Thyroid gland (tissue), 4 donors: ENCODE results near the gene CCM2. TPM values are rescaled to one million over a fixed set of nuclear protein-coding genes. Genes with fewer than 3 reads are reported as not detected.

Experiments used
- DNase-seq, 2 donors: peaks; one replicate each; pipeline ENCODE4 v3.0.0-alpha.2; 2019
- H3K27ac ChIP-seq, 3 donors: fragments of 200-600 bp; sonication (generic); 1 replicate in 2 of 3; 2 replicates in 1 of 3; pipeline ENCODE4 v1.5.1; 2016 to 2019; ENCODE audit warnings: mild to moderate bottlenecking in 1 of 3, moderate library complexity in 1 of 3
- H3K27me3 ChIP-seq: fragments of 200-600 bp; sonication (generic); one replicate; pipeline ENCODE4 v1.5.1; 2019
- H3K36me3 ChIP-seq, 2 donors: fragments of 200-600 bp; sonication (generic); one replicate each; pipeline ENCODE4 v1.5.1; 2016 to 2019
- H3K4me1 ChIP-seq, 2 donors: fragments of 200-600 bp; sonication (generic); one replicate each; pipeline ENCODE4 v1.5.1; 2017 to 2019
- H3K4me3 ChIP-seq, 3 donors: fragments of 200-600 bp; sonication (generic); replicated peaks in 1 of 3; 1 replicate in 2 of 3; 2 replicates in 1 of 3; pipeline ENCODE4 v1.5.1; 2016; ENCODE audit warnings: mild to moderate bottlenecking in 1 of 3
- H3K9me3 ChIP-seq: fragments of 200-600 bp; sonication (generic); one replicate; pipeline ENCODE4 v1.5.1; 2017
- CTCF ChIP-seq, 6 experiments: fragments of 200-600 bp in 3 of 6; fragments of 450-650 bp in 3 of 6; sonication (generic) in 3 of 6; IDR thresholded peaks; one replicate each; pipeline ENCODE4 v1.5.1; 2016 to 2019; ENCODE audit warnings: antibody characterized with exemption in 6 of 6, mild to moderate bottlenecking in 2 of 6, inconsistent platforms in 1 of 6, moderate library complexity in 1 of 6
- POLR2A ChIP-seq, 2 donors: fragments of 450-650 bp; IDR thresholded peaks; one replicate each; pipeline ENCODE4 v1.6.1; 2017; ENCODE audit warnings: antibody characterized with exemption in 2 of 2, mild to moderate bottlenecking in 2 of 2, moderate library complexity in 1 of 2
- WGBS, 2 donors: methylation state at CpG; one replicate each; pipeline ENCODE4 v1.1.5; 2017; 5-methylcytosine and 5-hydroxymethylcytosine counted together
- intact Hi-C: fragments of 100-400 bp; cut with DNase I; formaldehyde crosslinking; loops from one replicate; pipeline ENCODE4 v1.15.1; 2023
- total RNA-seq, 4 donors: library from RNA; depleted of rRNA; stranded (reverse); fragments of >200 nt; gene quantifications; one replicate each; pipeline ENCODE4 v1.2.3, GENCODE V29; 2016

The CCM2 gene
- total RNA-seq, 4 donors from 2014 or later: 19.4 to 29.2 (median 24.3) TPM

- TF ChIP-seq POLR2A (IDR thresholded peaks at IDR 0.05) (no peak), CTCF (IDR thresholded peaks at IDR 0.05) (no peak)
- H3K4me3 ChIP-seq: no peak overlapping the region
- no peak overlapping the region for H3K27ac ChIP-seq
- no peak for DNase-seq
- H3K4me1 ChIP-seq: no peaks in the 10 kb centered on the region
- no peaks in the 10 kb centered on the region for H3K27me3 ChIP-seq
- 84 to 93% methylated on average over 11 to 13 of the region's 13 CpGs for WGBS, 2 donors
- intact Hi-C loops: no loop called here
- H3K9me3 ChIP-seq: no peaks in the 10 kb centered on the region
- H3K36me3 ChIP-seq: peaks cover 41 to 49% of the 10 kb centered on the region in 2 donors
Observed at GRCh38 chr7:45072131-45073030, 72.4 kb downstream of the CCM2 start.

GRCh38 chr7:45073031-45073785, 73.2 kb downstream of the CCM2 start:
- Histone ChIP-seq H3K27ac (no peak overlapping the region), H3K27me3 (no peaks in the 10 kb centered on the region), H3K36me3 (peaks cover 41 to 49% of the 10 kb centered on the region in 2 donors), H3K4me1 (no peaks in the 10 kb centered on the region), H3K4me3 (no peak overlapping the region), H3K9me3 (no peaks in the 10 kb centered on the region)
- DNase-seq: no peak
- 87 to 90% methylated on average over 11 to 17 of the region's 17 CpGs for WGBS, 2 donors
- no peak for TF ChIP-seq POLR2A (IDR thresholded peaks at IDR 0.05)
- intact Hi-C loops: no loop called here

- H3K36me3 ChIP-seq: peaks cover 41 to 49% of the 10 kb centered on the region in 2 donors
- TF ChIP-seq POLR2A (IDR thresholded peaks at IDR 0.05) (no peak), CTCF (IDR thresholded peaks at IDR 0.05) (no peak)
- no peaks in the 10 kb centered on the region for H3K9me3 ChIP-seq
- intact Hi-C loops: no loop called here
- no peak for DNase-seq
- H3K27ac ChIP-seq: no peak overlapping the region
- H3K27me3 ChIP-seq: no peaks in the 10 kb centered on the region
- no peak overlapping the region for H3K4me3 ChIP-seq
- no peaks in the 10 kb centered on the region for H3K4me1 ChIP-seq
- WGBS, 2 donors: 92 to 94% methylated on average over 13 to 14 of the region's 15 CpGs
Observed at GRCh38 chr7:45073786-45074527, 74.0 kb downstream of the CCM2 start.

- TF ChIP-seq CTCF (IDR thresholded peaks at IDR 0.05) (no peak), POLR2A (IDR thresholded peaks at IDR 0.05) (no peak)
- WGBS, 2 donors: 90 to 91% methylated on average over 15 to 16 of the region's 16 CpGs
- no peaks in the 10 kb centered on the region for H3K4me1 ChIP-seq
- no peak overlapping the region for H3K27ac ChIP-seq
- DNase-seq: no peak
- no peaks in the 10 kb centered on the region for H3K27me3 ChIP-seq
- no peaks in the 10 kb centered on the region for H3K9me3 ChIP-seq
- no peak overlapping the region for H3K4me3 ChIP-seq
- intact Hi-C loops: no loop called here
- peaks cover 41 to 49% of the 10 kb centered on the region in 2 donors for H3K36me3 ChIP-seq
Observed at GRCh38 chr7:45074528-45075354, 74.7 kb downstream of the CCM2 start.

GRCh38 chr7:45075355-45075644, 75.3 kb downstream of the CCM2 start:
- peaks cover 38 to 49% of the 10 kb centered on the region in 2 donors for H3K36me3 ChIP-seq

More at GRCh38 chr7:45075355-45075644, 75.3 kb downstream of the CCM2 start:
- DNase-seq: no peak
- Histone ChIP-seq H3K27me3 (no peaks in the 10 kb centered on the region), H3K9me3 (no peaks in the 10 kb centered on the region), H3K4me3 (no peak overlapping the region), H3K27ac (no peak overlapping the region), H3K4me1 (no peaks in the 10 kb centered on the region)
- WGBS, 2 donors: 91 to 92% methylated on average over 1 of the region's 1 CpG
- TF ChIP-seq CTCF (IDR thresholded peaks at IDR 0.05) (no peak), POLR2A (IDR thresholded peaks at IDR 0.05) (no peak)
- intact Hi-C loops: no loop called here
